SK-N-SH (cell line): ENCODE results near the gene SLC2A5.

ENCODE experiments used
- EZH2phosphoT487 ChIP-seq: fragments of 200-600 bp; sonication (generic); IDR thresholded peaks from 2 replicates; pipeline ENCODE4 v1.6.1; 2017; ENCODE audit warnings: low read depth, mixed run types, mild to moderate bottlenecking, antibody characterized with exemption, moderate library complexity, borderline replicate concordance
- GABPA ChIP-seq: IDR thresholded peaks from 2 replicates; pipeline ENCODE4 v1.4.0; 2012; ENCODE audit warnings: low read depth, mild to moderate bottlenecking
- GATA2 ChIP-seq: sonication (generic); formaldehyde crosslinking; IDR thresholded peaks from 2 replicates; pipeline ENCODE4 v1.5.0; 2020; ENCODE audit warnings: mild to moderate bottlenecking, missing genetic modification reagents
- JUND ChIP-seq: IDR thresholded peaks from 2 replicates; pipeline ENCODE4 v1.4.0; 2012
- MXI1 ChIP-seq: IDR thresholded peaks from 2 replicates; pipeline ENCODE4 v1.6.1; 2012; ENCODE audit warnings: mild to moderate bottlenecking, low read depth, low read length, improper control_type of control experiment
- POLR2AphosphoS5 ChIP-seq: IDR thresholded peaks from 2 replicates; pipeline ENCODE4 v1.6.1; 2012; ENCODE audit warnings: low read depth, low read length
- RAD21 ChIP-seq: IDR thresholded peaks from 2 replicates; pipeline ENCODE4 v1.6.1; 2012; ENCODE audit warnings: mild to moderate bottlenecking, low read length
- RCOR1 ChIP-seq: fragments of 150-350 bp; IDR thresholded peaks from 2 replicates; pipeline ENCODE4 v1.6.1; 2017; ENCODE audit warnings: antibody characterized with exemption, low read length
- SIN3A ChIP-seq: IDR thresholded peaks from 2 replicates; pipeline ENCODE4 v1.6.1; 2012; ENCODE audit warnings: low read depth, mild to moderate bottlenecking, low read length, moderate library complexity, borderline replicate concordance
- TEAD4 ChIP-seq: IDR thresholded peaks from 2 replicates; pipeline ENCODE4 v1.4.0; 2012; ENCODE audit warnings: mild to moderate bottlenecking, borderline replicate concordance; ENCODE audit not compliant: insufficient read depth
- YY1 ChIP-seq: IDR thresholded peaks from 2 replicates; pipeline ENCODE4 v1.4.0; 2012; ENCODE audit warnings: low read depth, mild to moderate bottlenecking
- TF ChIP-seq, protein P1 (sequence below): fragments of 200-600 bp; sonication (generic); IDR thresholded peaks from 2 replicates; pipeline ENCODE4 v1.6.1; 2017; ENCODE audit warnings: antibody characterized with exemption, mild to moderate bottlenecking, moderate library complexity
- TF ChIP-seq, protein P2 (sequence below): IDR thresholded peaks from 2 replicates; pipeline ENCODE4 v1.6.1; 2012; ENCODE audit warnings: mild to moderate bottlenecking, low read depth, low read length, moderate library complexity

DNA sequence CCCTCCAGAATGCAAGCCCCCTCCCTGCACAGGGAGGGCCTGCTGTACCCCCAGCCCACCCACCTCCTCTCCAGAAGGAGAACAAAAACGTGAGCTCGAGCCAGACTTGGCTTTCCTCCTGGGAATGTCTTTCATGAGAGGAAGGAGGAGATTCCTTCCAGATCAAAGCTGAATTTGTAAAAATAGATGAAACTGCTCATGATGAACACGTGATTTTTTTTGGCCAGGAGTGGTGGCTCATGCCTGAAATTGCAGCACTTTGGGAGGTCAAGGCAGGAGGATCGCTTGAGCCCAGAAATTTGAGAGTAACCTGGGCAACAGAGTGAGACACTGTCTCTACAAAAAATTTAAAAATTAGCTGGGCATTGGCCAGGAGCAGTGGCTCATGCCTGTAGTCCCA lies 37.7 kb upstream of the SLC2A5 start:
- TF ChIP-seq, protein P1, sequence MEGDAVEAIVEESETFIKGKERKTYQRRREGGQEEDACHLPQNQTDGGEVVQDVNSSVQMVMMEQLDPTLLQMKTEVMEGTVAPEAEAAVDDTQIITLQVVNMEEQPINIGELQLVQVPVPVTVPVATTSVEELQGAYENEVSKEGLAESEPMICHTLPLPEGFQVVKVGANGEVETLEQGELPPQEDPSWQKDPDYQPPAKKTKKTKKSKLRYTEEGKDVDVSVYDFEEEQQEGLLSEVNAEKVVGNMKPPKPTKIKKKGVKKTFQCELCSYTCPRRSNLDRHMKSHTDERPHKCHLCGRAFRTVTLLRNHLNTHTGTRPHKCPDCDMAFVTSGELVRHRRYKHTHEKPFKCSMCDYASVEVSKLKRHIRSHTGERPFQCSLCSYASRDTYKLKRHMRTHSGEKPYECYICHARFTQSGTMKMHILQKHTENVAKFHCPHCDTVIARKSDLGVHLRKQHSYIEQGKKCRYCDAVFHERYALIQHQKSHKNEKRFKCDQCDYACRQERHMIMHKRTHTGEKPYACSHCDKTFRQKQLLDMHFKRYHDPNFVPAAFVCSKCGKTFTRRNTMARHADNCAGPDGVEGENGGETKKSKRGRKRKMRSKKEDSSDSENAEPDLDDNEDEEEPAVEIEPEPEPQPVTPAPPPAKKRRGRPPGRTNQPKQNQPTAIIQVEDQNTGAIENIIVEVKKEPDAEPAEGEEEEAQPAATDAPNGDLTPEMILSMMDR, result no peak
- TF ChIP-seq SIN3A (no peak), RAD21 (no peak), EZH2phosphoT487 (no peak), MXI1 (no peak), GABPA (no peak), GATA2 (CRISPR knock-in tag) (no peak), YY1 (no peak), POLR2AphosphoS5 (no peak), RCOR1 (no peak), JUND (no peak), TEAD4 (no peak)
- TF ChIP-seq, protein P2, sequence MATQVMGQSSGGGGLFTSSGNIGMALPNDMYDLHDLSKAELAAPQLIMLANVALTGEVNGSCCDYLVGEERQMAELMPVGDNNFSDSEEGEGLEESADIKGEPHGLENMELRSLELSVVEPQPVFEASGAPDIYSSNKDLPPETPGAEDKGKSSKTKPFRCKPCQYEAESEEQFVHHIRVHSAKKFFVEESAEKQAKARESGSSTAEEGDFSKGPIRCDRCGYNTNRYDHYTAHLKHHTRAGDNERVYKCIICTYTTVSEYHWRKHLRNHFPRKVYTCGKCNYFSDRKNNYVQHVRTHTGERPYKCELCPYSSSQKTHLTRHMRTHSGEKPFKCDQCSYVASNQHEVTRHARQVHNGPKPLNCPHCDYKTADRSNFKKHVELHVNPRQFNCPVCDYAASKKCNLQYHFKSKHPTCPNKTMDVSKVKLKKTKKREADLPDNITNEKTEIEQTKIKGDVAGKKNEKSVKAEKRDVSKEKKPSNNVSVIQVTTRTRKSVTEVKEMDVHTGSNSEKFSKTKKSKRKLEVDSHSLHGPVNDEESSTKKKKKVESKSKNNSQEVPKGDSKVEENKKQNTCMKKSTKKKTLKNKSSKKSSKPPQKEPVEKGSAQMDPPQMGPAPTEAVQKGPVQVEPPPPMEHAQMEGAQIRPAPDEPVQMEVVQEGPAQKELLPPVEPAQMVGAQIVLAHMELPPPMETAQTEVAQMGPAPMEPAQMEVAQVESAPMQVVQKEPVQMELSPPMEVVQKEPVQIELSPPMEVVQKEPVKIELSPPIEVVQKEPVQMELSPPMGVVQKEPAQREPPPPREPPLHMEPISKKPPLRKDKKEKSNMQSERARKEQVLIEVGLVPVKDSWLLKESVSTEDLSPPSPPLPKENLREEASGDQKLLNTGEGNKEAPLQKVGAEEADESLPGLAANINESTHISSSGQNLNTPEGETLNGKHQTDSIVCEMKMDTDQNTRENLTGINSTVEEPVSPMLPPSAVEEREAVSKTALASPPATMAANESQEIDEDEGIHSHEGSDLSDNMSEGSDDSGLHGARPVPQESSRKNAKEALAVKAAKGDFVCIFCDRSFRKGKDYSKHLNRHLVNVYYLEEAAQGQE, result no peak
